Immature natural killer cell (primary cell): ENCODE measurements around the gene SMG9. TPM values are rescaled to one million over a fixed set of nuclear protein-coding genes. Genes with fewer than 3 reads are reported as not detected.
"Not testable (repeated sequence)": the region's sequence is repeated elsewhere in the genome, so short reads cannot be mapped to it uniquely, and the experiment has no call there.

Experiments
- DNase-seq, 3 donors: peaks; one replicate each; pipeline ENCODE4 v3.0.0; 2022; ENCODE audit warnings: mixed read lengths in 1 of 3
- H3K27ac Mint-ChIP-seq, 6 donors: one replicate each; pipeline ENCODE4 v1.8.0; 2020; ENCODE audit warnings: mixed read lengths in 6 of 6, mild to moderate bottlenecking in 5 of 6, inconsistent platforms in 4 of 6, moderate library complexity in 3 of 6
- H3K27me3 Mint-ChIP-seq, 3 donors: one replicate each; pipeline ENCODE4 v1.8.0; 2020 to 2021; ENCODE audit warnings: low read depth in 3 of 3, mild to moderate bottlenecking in 3 of 3, mixed read lengths in 3 of 3, moderate library complexity in 3 of 3, inconsistent platforms in 1 of 3
- H3K36me3 Mint-ChIP-seq, 3 donors: one replicate each; pipeline ENCODE4 v1.8.0; 2020; ENCODE audit warnings: mixed read lengths in 3 of 3, inconsistent platforms in 2 of 3, mild to moderate bottlenecking in 2 of 3
- H3K4me1 Mint-ChIP-seq, 2 donors: one replicate each; pipeline ENCODE4 v1.8.0; 2020; ENCODE audit warnings: inconsistent platforms in 2 of 2, mild to moderate bottlenecking in 2 of 2, mixed read lengths in 2 of 2, moderate library complexity in 1 of 2
- H3K4me3 Mint-ChIP-seq, 5 donors: one replicate each; pipeline ENCODE4 v1.8.0; 2020; ENCODE audit warnings: mild to moderate bottlenecking in 5 of 5, mixed read lengths in 5 of 5, inconsistent platforms in 3 of 5, moderate library complexity in 3 of 5
- H3K9me3 Mint-ChIP-seq, 6 donors: one replicate each; pipeline ENCODE4 v1.8.0; 2020; ENCODE audit warnings: mild to moderate bottlenecking in 6 of 6, mixed read lengths in 6 of 6, inconsistent platforms in 4 of 6, moderate library complexity in 3 of 6
- polyA plus RNA-seq, 3 donors: library from polyadenylated mRNA; unstranded; fragments of 300-500 nt; fragmentation: Illumina TruSeq; gene quantifications; one replicate each; pipeline ENCODE4 v1.2.3, GENCODE V29; 2021

SMG9 gene
- polyA plus RNA-seq, 3 donors from 2014 or later: 1.9 to 9.3 (median 5.1) TPM

- peaks cover 0 to 3% (median 0%) of the 10 kb centered on the region in 3 donors for H3K36me3 Mint-ChIP-seq
- no peak overlapping the region for H3K4me3 Mint-ChIP-seq
- H3K9me3 Mint-ChIP-seq: no peaks in the 10 kb centered on the region
- no peak for DNase-seq
- no peak overlapping the region for H3K27ac Mint-ChIP-seq
- peaks cover 2 to 13% (median 7%) of the 10 kb centered on the region in 3 donors for H3K27me3 Mint-ChIP-seq
- H3K4me1 Mint-ChIP-seq: peaks cover 0 to 4% of the 10 kb centered on the region in 2 donors
Observed at GRCh38 chr19:43776286-43776685, 21.5 kb upstream of the SMG9 start.

GRCh38 chr19:43775299-43775890 lies 20.6 kb upstream of the SMG9 start:
- H3K9me3 Mint-ChIP-seq: no peaks in the 10 kb centered on the region
- H3K36me3 Mint-ChIP-seq: peaks cover 0 to 3% (median 0%) of the 10 kb centered on the region in 3 donors
- H3K27me3 Mint-ChIP-seq: peaks cover 0 to 11% (median 7%) of the 10 kb centered on the region in 3 donors
- DNase-seq: no peak
- H3K4me3 Mint-ChIP-seq: no peak overlapping the region
- peaks cover 0 to 4% of the 10 kb centered on the region in 2 donors for H3K4me1 Mint-ChIP-seq
- H3K27ac Mint-ChIP-seq: no peak overlapping the region

DNA sequence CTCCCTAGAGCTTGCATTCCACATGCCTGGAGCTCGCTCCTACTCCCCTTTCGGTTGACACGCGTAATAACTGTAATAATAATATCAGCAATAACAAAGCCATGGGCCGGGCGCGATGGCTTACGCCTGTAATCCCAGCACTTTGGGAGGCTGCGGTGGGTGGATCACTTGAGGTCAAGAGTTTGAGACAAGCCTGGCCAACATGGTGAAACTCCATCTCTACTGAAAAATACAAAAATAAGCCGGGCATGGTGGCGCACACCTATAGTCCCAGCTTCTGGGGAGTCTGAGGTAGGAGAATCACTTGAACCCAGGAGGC lies 20.1 kb upstream of the SMG9 start:
- DNase-seq, H3K9me3 Mint-ChIP-seq, H3K36me3 Mint-ChIP-seq, H3K4me3 Mint-ChIP-seq, H3K27ac Mint-ChIP-seq, H3K4me1 Mint-ChIP-seq: not testable (repeated sequence)
- H3K27me3 Mint-ChIP-seq: peaks cover 0 to 11% (median 7%) of the 10 kb centered on the region in 3 donors

- H3K4me3 Mint-ChIP-seq: no peak overlapping the region
- no peak overlapping the region for H3K27ac Mint-ChIP-seq
- DNase-seq: no peak
- H3K36me3 Mint-ChIP-seq: peaks cover 0 to 3% (median 0%) of the 10 kb centered on the region in 3 donors
- H3K27me3 Mint-ChIP-seq: peaks cover 0 to 11% (median 3%) of the 10 kb centered on the region in 3 donors
- H3K4me1 Mint-ChIP-seq: peaks cover 0 to 4% of the 10 kb centered on the region in 2 donors
- H3K9me3 Mint-ChIP-seq: no peaks in the 10 kb centered on the region
Observed at GRCh38 chr19:43774103-43774939, 19.6 kb upstream of the SMG9 start.

DNA sequence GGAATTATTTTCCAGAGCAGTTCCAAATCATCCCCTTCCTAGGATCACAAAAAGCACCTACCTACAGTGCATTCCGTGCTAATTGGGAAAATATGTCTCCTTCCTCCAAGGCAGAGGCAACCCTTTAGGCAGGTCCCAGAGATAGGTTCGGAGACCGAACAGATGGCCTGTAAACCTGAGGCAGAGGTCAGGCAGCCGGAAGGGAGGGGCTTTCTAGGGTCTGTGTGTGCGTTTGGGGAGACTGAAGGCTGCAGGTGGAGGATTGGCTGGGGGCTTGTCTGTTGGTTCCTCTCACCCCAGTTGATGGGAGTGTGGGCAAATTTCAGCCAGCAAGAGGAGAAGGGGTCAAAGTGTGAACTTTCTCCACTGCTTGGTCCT lies 19.0 kb upstream of the SMG9 start:
- DNase-seq: no peak
- H3K4me3 Mint-ChIP-seq: no peak overlapping the region
- peaks cover 0 to 3% (median 0%) of the 10 kb centered on the region in 3 donors for H3K36me3 Mint-ChIP-seq
- peaks cover 0 to 4% of the 10 kb centered on the region in 2 donors for H3K4me1 Mint-ChIP-seq
- H3K27me3 Mint-ChIP-seq: peaks cover 0 to 9% (median 3%) of the 10 kb centered on the region in 3 donors
- no peaks in the 10 kb centered on the region for H3K9me3 Mint-ChIP-seq
- no peak overlapping the region for H3K27ac Mint-ChIP-seq

- no peak overlapping the region for H3K4me3 Mint-ChIP-seq
- H3K4me1 Mint-ChIP-seq: peaks cover 2 to 10% of the 10 kb centered on the region in 2 donors
- no peak overlapping the region for H3K27ac Mint-ChIP-seq
- H3K27me3 Mint-ChIP-seq: peaks cover 0 to 3% (median 0%) of the 10 kb centered on the region in 3 donors
- no peak for DNase-seq
- no peaks in the 10 kb centered on the region for H3K9me3 Mint-ChIP-seq
- H3K36me3 Mint-ChIP-seq: no peaks in the 10 kb centered on the region
Observed at GRCh38 chr19:43769256-43769655, 14.5 kb upstream of the SMG9 start.

DNA sequence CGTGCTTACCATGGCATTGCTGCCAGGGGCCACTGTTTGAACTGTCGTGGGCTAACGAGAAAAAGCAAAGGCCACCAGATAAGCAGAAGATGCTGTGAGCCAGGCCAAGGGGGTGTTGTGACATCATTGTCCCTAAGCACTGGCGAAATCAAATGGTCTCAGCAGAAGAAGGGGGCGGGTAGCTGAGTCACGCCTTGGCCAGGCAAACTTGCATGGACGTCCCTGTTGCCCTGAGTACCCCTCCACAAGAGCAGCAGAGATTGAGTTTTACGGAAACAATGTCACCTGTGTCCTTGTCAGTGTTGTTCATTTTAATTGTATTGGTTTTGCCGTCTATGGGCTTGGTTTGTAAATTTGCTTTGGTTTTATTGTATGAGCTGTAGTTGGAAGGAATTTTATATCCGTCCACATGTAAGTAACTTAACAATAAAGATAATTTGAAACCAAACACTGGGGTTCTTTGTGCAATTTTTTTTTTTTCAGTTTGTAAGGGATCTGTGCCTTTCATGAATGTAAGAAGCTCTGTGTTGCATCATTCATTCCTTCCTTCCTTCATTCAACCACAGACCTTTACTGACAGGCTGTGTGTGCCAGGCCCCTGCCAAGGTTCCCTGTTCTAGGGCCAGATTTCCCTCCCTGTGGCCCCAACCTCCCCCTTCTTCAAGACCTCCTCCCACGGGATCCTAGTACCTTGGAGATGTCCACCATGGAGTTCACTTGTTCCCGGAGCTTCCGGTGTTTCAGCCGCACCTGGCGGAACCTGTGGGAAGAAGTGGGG lies 13.7 kb upstream of the SMG9 start:
- H3K4me3 Mint-ChIP-seq: no peak overlapping the region

GRCh38 chr19:43767818-43768217 lies 13.1 kb upstream of the SMG9 start:
- DNase-seq: no peak
- Mint-ChIP-seq H3K36me3 (no peaks in the 10 kb centered on the region), H3K4me1 (peaks cover 2 to 10% of the 10 kb centered on the region in 2 donors), H3K27me3 (peaks cover 0 to 1% (median 0%) of the 10 kb centered on the region in 3 donors), H3K4me3 (no peak overlapping the region), H3K27ac (no peak overlapping the region), H3K9me3 (no peaks in the 10 kb centered on the region)

More for the DNA sequence above, 13.7 kb upstream of the SMG9 start:
- Mint-ChIP-seq H3K27ac (no peak overlapping the region), H3K4me1 (peaks cover 2 to 10% of the 10 kb centered on the region in 2 donors), H3K9me3 (no peaks in the 10 kb centered on the region), H3K36me3 (no peaks in the 10 kb centered on the region), H3K27me3 (no peaks in the 10 kb centered on the region)
- DNase-seq: no peak

DNA sequence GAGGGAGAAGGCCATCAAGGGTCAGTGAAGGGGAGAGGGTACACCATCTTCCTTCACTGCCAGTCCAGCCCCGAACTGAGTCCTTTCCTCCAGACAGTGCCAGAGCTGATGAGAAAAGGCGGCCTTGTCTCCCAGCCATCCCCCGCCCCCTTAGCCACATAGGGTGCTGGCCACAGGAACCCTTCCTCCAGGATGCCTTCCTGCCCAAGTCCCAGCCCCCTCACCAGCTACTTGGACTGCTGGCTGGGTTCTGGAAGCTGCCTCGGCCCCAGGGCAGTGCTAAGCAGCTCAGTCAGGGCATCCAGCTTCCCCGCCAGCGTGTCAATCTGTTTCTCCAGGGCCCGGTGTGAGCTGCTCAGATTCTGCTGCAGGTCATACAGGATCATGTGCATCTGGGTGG lies 12.6 kb upstream of the SMG9 start:
- no peak overlapping the region for H3K27ac Mint-ChIP-seq
- no peaks in the 10 kb centered on the region for H3K36me3 Mint-ChIP-seq
- H3K4me1 Mint-ChIP-seq: peaks cover 2 to 10% of the 10 kb centered on the region in 2 donors
- peaks cover 0 to 3% (median 0%) of the 10 kb centered on the region in 3 donors for H3K27me3 Mint-ChIP-seq
- H3K9me3 Mint-ChIP-seq: no peaks in the 10 kb centered on the region
- no peak overlapping the region for H3K4me3 Mint-ChIP-seq
- no peak for DNase-seq

GRCh38 chr19:43766755-43767043 lies 11.9 kb upstream of the SMG9 start:
- Mint-ChIP-seq H3K9me3 (no peaks in the 10 kb centered on the region), H3K27me3 (peaks cover 0 to 3% (median 0%) of the 10 kb centered on the region in 3 donors), H3K27ac (peak overlapping the region in 2 of 6 donors; percentile 72 to 94), H3K4me3 (peak overlapping the region in 1 of 5 donors; percentile 29), H3K4me1 (peaks cover 2 to 10% of the 10 kb centered on the region in 2 donors), H3K36me3 (no peaks in the 10 kb centered on the region)
- no peak for DNase-seq

DNA sequence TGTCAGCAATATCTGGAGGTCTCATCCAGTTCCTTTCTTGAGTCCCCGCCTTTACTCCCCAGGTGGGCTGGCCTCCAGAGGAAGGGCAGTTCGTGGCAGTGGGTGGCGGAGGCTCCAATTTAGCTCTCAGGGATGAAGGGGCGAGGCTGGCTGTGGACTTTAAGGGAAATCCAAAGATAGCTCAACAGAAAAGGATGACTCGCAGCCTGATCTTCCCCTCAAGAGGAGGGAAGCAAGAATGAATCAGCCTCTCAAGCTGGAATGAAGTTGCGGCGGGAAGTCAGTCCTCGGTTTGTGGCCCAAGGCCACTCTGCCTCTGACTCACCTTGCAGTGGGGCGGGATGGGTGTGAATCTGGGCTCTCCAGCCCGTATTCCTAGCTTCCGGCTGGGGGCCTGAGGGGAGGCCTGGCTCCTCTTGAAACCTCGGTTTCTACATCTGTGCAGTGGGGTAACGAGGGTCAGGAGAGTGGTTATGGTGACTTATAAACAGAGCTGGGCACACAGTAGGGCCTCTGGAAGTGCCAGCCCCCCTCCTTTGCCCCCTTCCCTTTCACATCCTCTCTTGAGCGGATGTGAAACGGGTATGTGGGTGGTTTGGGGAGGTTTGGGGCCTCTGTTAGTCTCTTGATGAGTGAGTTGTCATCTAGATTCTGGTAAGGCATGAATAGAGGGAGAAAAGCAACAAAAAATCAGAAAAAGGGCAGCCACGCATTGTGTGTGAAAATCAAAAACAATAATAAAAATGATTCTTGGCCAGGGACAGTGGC lies 10.5 kb upstream of the SMG9 start:
- peak overlapping the region in 5 of 6 donors; percentile 46 to 94 (median 79) for H3K27ac Mint-ChIP-seq

GRCh38 chr19:43764684-43765083 lies 9.9 kb upstream of the SMG9 start:
- H3K27ac Mint-ChIP-seq: peak overlapping the region in 3 of 6 donors; percentile 46 to 94 (median 93)
- H3K27me3 Mint-ChIP-seq, H3K36me3 Mint-ChIP-seq: not testable (repeated sequence)

More for the DNA sequence above, 10.5 kb upstream of the SMG9 start:
- Mint-ChIP-seq H3K27me3 (peaks cover 0 to 3% (median 0%) of the 10 kb centered on the region in 3 donors), H3K4me3 (peak overlapping the region in 2 of 5 donors; percentile 48 to 75), H3K36me3 (no peaks in the 10 kb centered on the region), H3K9me3 (no peaks in the 10 kb centered on the region), H3K4me1 (peaks cover 2 to 10% of the 10 kb centered on the region in 2 donors)
- peak; percentile 3 to 47 (median 16) for DNase-seq

GRCh38 chr19:43763473-43763939 lies 8.7 kb upstream of the SMG9 start:
- Mint-ChIP-seq H3K4me3 (no peak overlapping the region), H3K9me3 (no peaks in the 10 kb centered on the region), H3K36me3 (no peaks in the 10 kb centered on the region), H3K27ac (peak overlapping the region in 1 of 6 donors; percentile 21), H3K4me1 (peaks cover 2 to 10% of the 10 kb centered on the region in 2 donors), H3K27me3 (peaks cover 0 to 3% (median 0%) of the 10 kb centered on the region in 3 donors)
- DNase-seq: no peak

More at GRCh38 chr19:43764684-43765083, 9.9 kb upstream of the SMG9 start:
- not testable (repeated sequence) for DNase-seq, H3K9me3 Mint-ChIP-seq
- H3K4me3 Mint-ChIP-seq: peak overlapping the region in 2 of 5 donors; percentile 43 to 48
- peaks cover 2 to 10% of the 10 kb centered on the region in 2 donors for H3K4me1 Mint-ChIP-seq
